ENCODE measurements around the gene NSUN5.

- TF ChIP-seq CTCF (conservative IDR thresholded peaks at IDR 0.05; ENCODE audit: low read depth in 2 of 2) (no peak), CREB1 (CRISPR knock-in tag; IDR thresholded peaks at IDR 0.05; ENCODE audit: low read depth) (no peak), POLR2AphosphoS5 (IDR thresholded peaks at IDR 0.05; ENCODE audit: low read depth) (no peak)
These were observed 4.3 kb upstream of the NSUN5 start for GRCh38 chr7:73312831-73313520.

Data from GM23338 (cell line).